NT2/D1 (cell line): Measurements from ENCODE around the gene GALNT18.

Experiments
- YY1 ChIP-seq: IDR thresholded peaks from 2 replicates; pipeline ENCODE4 v1.6.1; 2011; ENCODE audit not compliant: insufficient read length, insufficient read depth
- ZNF274 ChIP-seq: IDR thresholded peaks from 2 replicates; pipeline ENCODE4 v1.6.1; 2011; ENCODE audit warnings: mild to moderate bottlenecking, low read depth, low read length

DNA sequence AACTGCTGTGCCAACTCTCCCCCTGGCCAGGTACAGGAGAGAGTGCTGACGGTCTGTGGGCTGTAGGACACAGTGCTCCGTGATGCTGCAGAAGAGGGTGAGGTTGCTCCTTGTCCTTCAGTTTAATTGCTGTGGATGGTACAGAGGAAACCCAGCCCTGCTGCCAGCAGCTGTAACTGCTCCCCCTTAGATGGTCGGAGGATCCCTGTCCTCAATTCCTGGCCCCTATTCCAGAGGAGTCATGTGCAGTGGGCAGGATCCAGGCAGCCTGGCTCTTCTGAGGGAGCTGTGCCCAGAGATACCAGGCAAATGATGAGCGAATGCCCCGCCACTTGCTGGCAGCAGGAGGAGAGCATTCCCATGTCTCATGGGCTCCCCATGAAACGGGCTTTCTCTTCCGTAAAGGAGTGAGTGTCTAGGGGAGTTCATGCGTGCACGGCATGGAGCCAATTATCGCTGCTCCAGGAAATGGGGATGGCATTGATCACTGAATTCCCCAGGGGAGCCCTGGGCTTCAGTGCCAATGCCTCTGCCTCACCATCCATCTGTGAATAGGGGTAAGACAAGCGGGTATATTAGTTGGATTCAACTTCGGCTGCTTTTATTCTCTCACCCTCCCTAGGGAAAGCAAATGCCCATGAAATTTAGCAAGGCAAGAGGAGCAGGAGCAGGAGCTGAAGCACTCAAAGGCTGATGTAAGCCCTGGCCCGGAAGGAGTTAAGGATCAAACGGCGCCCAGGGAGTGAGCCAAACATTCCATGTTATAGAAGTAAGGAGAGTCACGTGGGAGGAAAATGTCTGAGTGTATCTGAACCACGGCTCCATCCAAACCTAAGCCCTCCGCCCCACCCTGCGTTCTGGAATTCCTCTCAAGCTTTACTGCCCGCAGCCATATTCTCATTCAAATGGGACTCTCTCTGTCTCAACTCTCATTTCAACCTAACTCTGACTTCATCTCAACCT lies 217.8 kb downstream of the GALNT18 start:
- TF ChIP-seq YY1: no peak
- TF ChIP-seq ZNF274: no peak
